Measurements from ENCODE around the gene PCDHGA4.
"Not testable (repeated sequence)": the region's sequence is repeated elsewhere in the genome, so short reads cannot be mapped to it uniquely, and the experiment has no call there.

PCDHGA4 gene

DNA sequence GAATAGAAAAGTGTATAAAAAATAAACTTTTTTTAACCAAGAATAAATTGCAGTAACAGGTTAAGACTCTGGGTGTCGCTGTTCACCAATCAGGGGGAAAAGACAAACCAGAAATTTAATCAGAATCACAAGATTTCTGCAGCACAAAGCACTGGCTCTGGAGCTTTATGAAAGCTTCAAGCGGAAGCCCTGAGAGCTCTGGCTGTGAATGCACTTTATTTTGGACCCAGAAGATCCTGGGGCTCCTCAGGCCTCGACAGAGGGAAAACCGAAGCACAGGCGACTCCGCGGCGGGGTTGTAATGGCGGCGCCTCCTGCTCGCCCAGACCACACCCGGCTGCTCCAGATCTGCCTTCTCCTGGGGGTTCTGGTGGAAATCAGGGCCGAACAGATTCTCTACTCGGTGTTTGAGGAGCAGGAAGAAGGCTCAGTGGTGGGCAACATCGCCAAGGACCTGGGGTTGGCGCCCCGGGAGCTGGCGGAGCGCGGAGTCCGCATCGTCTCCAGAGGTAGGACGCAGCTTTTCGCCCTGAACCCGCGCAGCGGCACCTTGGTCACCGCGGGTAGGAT is at the start of gene PCDHGA4:
Gene PCDHGA4, plus strand, starts transcription at position 122 of the 570 bp plus-strand sequence. Its CDS starts 87 bp downstream, at position 209.
- H2AFZ ChIP-seq (ENCODE audit: low read length) = no peak within 1 kb of the TSS
- TF ChIP-seq, protein P1, sequence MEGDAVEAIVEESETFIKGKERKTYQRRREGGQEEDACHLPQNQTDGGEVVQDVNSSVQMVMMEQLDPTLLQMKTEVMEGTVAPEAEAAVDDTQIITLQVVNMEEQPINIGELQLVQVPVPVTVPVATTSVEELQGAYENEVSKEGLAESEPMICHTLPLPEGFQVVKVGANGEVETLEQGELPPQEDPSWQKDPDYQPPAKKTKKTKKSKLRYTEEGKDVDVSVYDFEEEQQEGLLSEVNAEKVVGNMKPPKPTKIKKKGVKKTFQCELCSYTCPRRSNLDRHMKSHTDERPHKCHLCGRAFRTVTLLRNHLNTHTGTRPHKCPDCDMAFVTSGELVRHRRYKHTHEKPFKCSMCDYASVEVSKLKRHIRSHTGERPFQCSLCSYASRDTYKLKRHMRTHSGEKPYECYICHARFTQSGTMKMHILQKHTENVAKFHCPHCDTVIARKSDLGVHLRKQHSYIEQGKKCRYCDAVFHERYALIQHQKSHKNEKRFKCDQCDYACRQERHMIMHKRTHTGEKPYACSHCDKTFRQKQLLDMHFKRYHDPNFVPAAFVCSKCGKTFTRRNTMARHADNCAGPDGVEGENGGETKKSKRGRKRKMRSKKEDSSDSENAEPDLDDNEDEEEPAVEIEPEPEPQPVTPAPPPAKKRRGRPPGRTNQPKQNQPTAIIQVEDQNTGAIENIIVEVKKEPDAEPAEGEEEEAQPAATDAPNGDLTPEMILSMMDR (IDR thresholded peaks at IDR 0.05; ENCODE audit: low read length) = peak; percentile 48
- TF ChIP-seq EZH2 (IDR thresholded peaks at IDR 0.05; ENCODE audit: borderline replicate concordance, low read length) = no peak
- no peaks in the 10 kb centered on the region for H4K20me1 ChIP-seq (ENCODE audit: insufficient read depth, low read length)
- H3K79me2 ChIP-seq (ENCODE audit: insufficient read depth, low read length) = no peaks in the 10 kb centered on the region
- peak within 1 kb of the TSS; percentile 33; the same call in 1 of the 2 replicates for H3K4me2 ChIP-seq (ENCODE audit: low read length)
- H3K36me3 ChIP-seq (ENCODE audit: insufficient read depth, low read length) = peaks cover 23% of the 10 kb centered on the region
- no peaks in the 10 kb centered on the region for H3K9me2 ChIP-seq (ENCODE audit: low read depth, low read length)
- no peaks in the 10 kb centered on the region for H3K27me3 ChIP-seq (ENCODE audit: insufficient read depth, low read length)
- H3K9ac ChIP-seq (ENCODE audit: low read length) = no peak within 1 kb of the TSS
- peak within 1 kb of the TSS; percentile 47 for H3K4me3 ChIP-seq (ENCODE audit: low read depth, low read length, poor library complexity, severe bottlenecking)
- peaks cover 6% of the 10 kb centered on the region for H3K4me1 ChIP-seq (ENCODE audit: insufficient read depth, low read length, severe bottlenecking)
- no peak within 1 kb of the TSS for H3K27ac ChIP-seq (ENCODE audit: low read depth, low read length, poor library complexity, severe bottlenecking)
- H3K9me3 ChIP-seq (ENCODE audit: low read length) = peaks cover 38% of the 10 kb centered on the region
- no peaks in the 10 kb centered on the region for H3F3A ChIP-seq (ENCODE audit: insufficient read depth, low read length)

DNA sequence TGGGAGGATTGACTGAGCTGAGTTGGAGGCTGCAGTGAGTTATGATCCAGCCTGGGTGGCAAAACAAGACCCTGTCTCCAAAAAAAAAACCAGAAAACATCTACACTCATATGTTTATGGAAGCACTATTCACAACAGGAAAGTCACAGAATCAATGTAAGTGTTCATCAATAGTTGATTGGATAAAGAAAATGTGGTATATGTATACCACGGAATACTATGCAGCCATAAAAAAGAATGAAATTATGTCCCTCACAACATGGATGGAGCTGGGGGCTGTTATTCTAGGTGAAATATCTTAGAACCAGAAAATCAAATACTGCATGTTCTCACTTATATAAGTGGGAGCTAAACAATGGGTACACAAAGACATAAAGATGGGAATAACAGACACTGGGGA is 48.2 kb upstream of the PCDHGA4 start:
- Histone ChIP-seq H3K36me3 (ENCODE audit: insufficient read depth, low read length) (no peaks in the 10 kb centered on the region), H2AFZ (ENCODE audit: low read length) (no peak overlapping the region), H3K4me3 (ENCODE audit: low read depth, low read length, poor library complexity, severe bottlenecking) (no peak overlapping the region), H3K9me2 (ENCODE audit: low read depth, low read length) (no peaks in the 10 kb centered on the region), H3K4me2 (ENCODE audit: low read length) (no peak overlapping the region), H3F3A (ENCODE audit: insufficient read depth, low read length) (no peaks in the 10 kb centered on the region), H3K27me3 (ENCODE audit: insufficient read depth, low read length) (no peaks in the 10 kb centered on the region), H3K9ac (ENCODE audit: low read length) (no peak overlapping the region), H3K4me1 (ENCODE audit: insufficient read depth, low read length, severe bottlenecking) (no peaks in the 10 kb centered on the region), H3K9me3 (ENCODE audit: low read length) (peaks cover 29% of the 10 kb centered on the region), H3K27ac (ENCODE audit: low read depth, low read length, poor library complexity, severe bottlenecking) (no peak overlapping the region), H4K20me1 (ENCODE audit: insufficient read depth, low read length) (no peaks in the 10 kb centered on the region), H3K79me2 (ENCODE audit: insufficient read depth, low read length) (no peaks in the 10 kb centered on the region)
- no peak for TF ChIP-seq EZH2 (IDR thresholded peaks at IDR 0.05; ENCODE audit: borderline replicate concordance, low read length)

DNA sequence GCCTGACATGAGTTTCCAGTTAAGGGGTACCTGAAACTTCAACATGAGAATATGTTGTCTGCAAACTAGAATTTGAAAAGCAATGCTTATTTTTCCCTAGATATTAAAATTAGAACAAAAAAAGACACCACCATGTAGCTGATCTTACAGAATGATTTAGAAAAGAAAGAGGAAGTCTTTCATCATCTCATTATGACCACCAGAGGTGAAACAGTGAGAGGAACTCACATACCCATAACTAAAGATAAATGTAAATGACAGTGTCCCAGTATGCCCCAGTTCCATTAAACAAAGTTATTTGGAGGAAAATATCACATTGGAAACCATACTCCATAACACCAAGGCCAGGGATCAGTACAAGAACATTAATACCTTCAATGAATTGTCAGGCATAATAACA is 41.1 kb upstream of the PCDHGA4 start:
- peaks cover 52% of the 10 kb centered on the region for H3K36me3 ChIP-seq (ENCODE audit: insufficient read depth, low read length)
- no peak overlapping the region for H2AFZ ChIP-seq (ENCODE audit: low read length)
- no peak overlapping the region for H3K9ac ChIP-seq (ENCODE audit: low read length)
- no peaks in the 10 kb centered on the region for H3K27me3 ChIP-seq (ENCODE audit: insufficient read depth, low read length)
- H3K4me2 ChIP-seq (ENCODE audit: low read length) = no peak overlapping the region
- H3F3A ChIP-seq (ENCODE audit: insufficient read depth, low read length) = no peaks in the 10 kb centered on the region
- H3K9me2 ChIP-seq (ENCODE audit: low read depth, low read length) = no peaks in the 10 kb centered on the region
- H3K79me2 ChIP-seq (ENCODE audit: insufficient read depth, low read length) = peaks cover 11% of the 10 kb centered on the region
- no peaks in the 10 kb centered on the region for H4K20me1 ChIP-seq (ENCODE audit: insufficient read depth, low read length)
- H3K4me3 ChIP-seq (ENCODE audit: low read depth, low read length, poor library complexity, severe bottlenecking) = no peak overlapping the region
- no peak overlapping the region for H3K27ac ChIP-seq (ENCODE audit: low read depth, low read length, poor library complexity, severe bottlenecking)
- peaks cover 52% of the 10 kb centered on the region for H3K9me3 ChIP-seq (ENCODE audit: low read length)
- TF ChIP-seq, protein P1 (IDR thresholded peaks at IDR 0.05; ENCODE audit: low read length) = no peak
- TF ChIP-seq EZH2 (IDR thresholded peaks at IDR 0.05; ENCODE audit: borderline replicate concordance, low read length) = no peak
- no peaks in the 10 kb centered on the region for H3K4me1 ChIP-seq (ENCODE audit: insufficient read depth, low read length, severe bottlenecking)

DNA sequence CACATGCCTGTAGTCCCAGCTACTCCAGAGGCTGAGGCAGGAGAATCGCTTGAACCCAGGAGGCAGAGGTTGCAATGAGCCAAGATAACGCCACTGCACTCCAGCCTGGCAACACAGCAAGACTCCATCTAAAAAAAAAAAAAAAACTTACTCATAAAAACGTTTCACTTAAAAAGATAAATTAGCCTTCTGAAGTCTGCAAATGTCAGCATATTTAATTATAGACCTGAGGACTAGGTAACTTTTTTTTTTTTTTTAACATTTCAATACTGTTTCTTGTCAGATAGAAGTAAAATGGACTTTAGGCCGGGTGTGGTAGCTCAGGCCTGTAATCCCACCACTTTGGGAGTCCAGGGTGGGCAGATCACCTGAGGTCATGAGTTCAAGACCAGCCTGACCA is 37.9 kb upstream of the PCDHGA4 start:
- not testable (repeated sequence) for H3K9me2 ChIP-seq (ENCODE audit: low read depth, low read length); H3K27me3 ChIP-seq (ENCODE audit: insufficient read depth, low read length); H3K27ac ChIP-seq (ENCODE audit: low read depth, low read length, poor library complexity, severe bottlenecking); H3K4me3 ChIP-seq (ENCODE audit: low read depth, low read length, poor library complexity, severe bottlenecking); H3K9ac ChIP-seq (ENCODE audit: low read length); H3F3A ChIP-seq (ENCODE audit: insufficient read depth, low read length); H2AFZ ChIP-seq (ENCODE audit: low read length); H4K20me1 ChIP-seq (ENCODE audit: insufficient read depth, low read length); H3K4me2 ChIP-seq (ENCODE audit: low read length)
- H3K4me1 ChIP-seq (ENCODE audit: insufficient read depth, low read length, severe bottlenecking) = peaks cover 18% of the 10 kb centered on the region
- H3K79me2 ChIP-seq (ENCODE audit: insufficient read depth, low read length) = peaks cover 24% of the 10 kb centered on the region
- peaks cover 65% of the 10 kb centered on the region for H3K36me3 ChIP-seq (ENCODE audit: insufficient read depth, low read length)
- H3K9me3 ChIP-seq (ENCODE audit: low read length) = peaks cover 50% of the 10 kb centered on the region

Measured in OCI-LY1 (cell line).